Measurements from ENCODE around the gene PRKAR2B. TPM values are rescaled to one million over a fixed set of nuclear protein-coding genes. Genes with fewer than 3 reads are reported as not detected.

The PRKAR2B gene
- total and polyA plus RNA-seq, 4 experiments from 2014 or later = 0.29 to 0.47 (median 0.43) TPM

DNA sequence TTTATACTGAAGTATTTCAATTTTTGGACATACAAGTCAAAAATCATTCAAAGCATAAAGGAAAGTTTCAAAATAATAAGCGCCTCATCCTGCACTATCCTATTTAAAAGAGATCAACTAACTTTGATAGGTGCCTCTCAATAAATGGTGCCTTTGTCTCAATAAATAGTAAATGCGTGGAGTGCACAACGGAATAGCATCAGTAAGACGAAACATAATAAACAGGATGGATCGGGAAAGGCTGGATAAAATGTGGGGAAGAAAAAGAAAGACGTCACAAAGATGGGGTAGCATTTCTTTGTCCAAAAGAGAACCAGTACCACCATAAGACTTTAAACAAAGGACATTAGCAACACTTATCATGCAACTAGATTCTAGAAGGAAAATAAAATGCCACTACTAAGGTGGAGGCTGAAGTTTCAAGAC lies 571 bp upstream of the PRKAR2B start:
- Histone ChIP-seq H3K27me3 (ENCODE audit: insufficient read depth, low read length) (peaks cover 30% of the 10 kb centered on the region), H3K27ac (ENCODE audit: low read depth, low read length) (no peak overlapping the region), H3K36me3 (ENCODE audit: insufficient read depth, low read length) (no peaks in the 10 kb centered on the region), H3K4me3 (ENCODE audit: low read length in 2 of 2) (peak overlapping the region in 1 of 2 donors; percentile 46), H3K4me1 (ENCODE audit: insufficient read depth, low read length) (peaks cover 15% of the 10 kb centered on the region), H3K9me3 (ENCODE audit: control insufficient read depth in 1 of 2, low read length in 2 of 2) (no peaks in the 10 kb centered on the region)
- Mint-ChIP-seq H3K27me3 (peaks cover 19 to 23% of the 10 kb centered on the region in 2 donors), H3K4me3 (peak overlapping the region; percentile 67 to 87 (median 84)), H3K9me3 (no peaks in the 10 kb centered on the region), H3K36me3 (no peaks in the 10 kb centered on the region), H3K4me1 (peaks cover 7 to 21% (median 10%) of the 10 kb centered on the region in 4 donors), H3K27ac (peak overlapping the region in 5 of 7 donors; percentile 21 to 92 (median 62))
- intact Hi-C loops (cut with micrococcal nuclease) = loop anchor here (1.0 to 10.0 kb wide), 3 partner anchors 83 to 179 kb away; partner anchors contain the start of genes HBP1 and PIK3CG
- DNase-seq = no peak
- ChIA-PET CTCF (ENCODE audit: partially characterized antibody) (no interaction called here), POLR2A (ENCODE audit: partially characterized antibody) (no interaction called here)

DNA sequence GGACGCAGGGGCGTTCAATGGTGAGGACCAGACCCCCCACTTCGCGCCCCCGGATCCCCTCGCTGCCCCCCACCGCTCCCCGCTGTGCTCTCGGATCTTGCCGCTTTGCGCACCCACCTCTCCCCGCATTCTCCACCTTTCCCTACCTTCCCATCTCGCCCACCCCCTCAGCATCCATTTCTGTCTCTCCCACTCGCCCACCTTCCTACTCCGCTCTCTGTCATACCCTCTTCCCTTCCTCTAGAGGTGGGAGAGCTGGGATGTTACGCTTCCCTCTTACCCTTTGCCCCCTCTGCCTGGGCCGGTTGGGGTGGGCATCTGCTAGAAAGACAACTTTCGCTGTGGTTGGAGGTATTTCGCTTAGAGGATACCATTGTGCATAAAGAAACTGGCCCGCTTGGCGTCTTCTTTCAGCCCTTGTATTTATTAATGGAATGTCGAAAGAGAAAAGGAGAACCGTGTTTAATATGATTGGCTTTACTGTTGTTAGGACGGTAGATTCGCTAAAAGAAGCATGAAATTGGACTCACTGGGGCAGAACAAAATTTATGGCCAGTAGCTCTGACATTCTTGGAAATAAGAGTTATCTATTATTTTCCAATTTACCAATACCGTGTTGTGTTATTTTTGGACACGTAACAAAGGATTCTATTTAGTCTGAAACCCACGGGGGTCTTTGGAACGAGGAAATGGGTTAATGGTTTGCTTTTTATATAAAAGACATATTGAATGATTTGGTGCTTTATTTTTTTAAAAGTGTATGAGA lies 873 bp downstream of the PRKAR2B start:
- H3K36me3 ChIP-seq (ENCODE audit: insufficient read depth, low read length) = no peaks in the 10 kb centered on the region
- peak in 1 of 5 donors; percentile 1 for DNase-seq
- H3K4me1 ChIP-seq (ENCODE audit: insufficient read depth, low read length) = peaks cover 15% of the 10 kb centered on the region
- Mint-ChIP-seq H3K9me3 (no peaks in the 10 kb centered on the region), H3K4me1 (peaks cover 7 to 21% (median 9%) of the 10 kb centered on the region in 4 donors), H3K36me3 (no peaks in the 10 kb centered on the region), H3K27me3 (peaks cover 20 to 26% of the 10 kb centered on the region in 2 donors), H3K27ac (peak overlapping the region in 6 of 7 donors; percentile 6 to 79 (median 30)), H3K4me3 (peak overlapping the region; percentile 85 to 95 (median 89))
- peaks cover 30% of the 10 kb centered on the region for H3K27me3 ChIP-seq (ENCODE audit: insufficient read depth, low read length)
- H3K9me3 ChIP-seq (ENCODE audit: control insufficient read depth in 1 of 2, low read length in 2 of 2) = no peaks in the 10 kb centered on the region
- H3K4me3 ChIP-seq (ENCODE audit: low read length in 2 of 2) = peak overlapping the region; percentile 42 to 61
- ChIA-PET POLR2A (ENCODE audit: partially characterized antibody) (interaction anchor here (1.5 kb wide), 1 partner anchor 697 kb away, joined by 3 read pairs; no protein-coding TSS in a partner anchor), CTCF (ENCODE audit: partially characterized antibody) (no interaction called here)
- no peak overlapping the region for H3K27ac ChIP-seq (ENCODE audit: low read depth, low read length)
- intact Hi-C loops (cut with micrococcal nuclease) = loop anchor here (2.0 to 10.0 kb wide), 3 partner anchors 81 to 383 kb away; partner anchors contain the start of genes CCDC71L and HBP1

DNA sequence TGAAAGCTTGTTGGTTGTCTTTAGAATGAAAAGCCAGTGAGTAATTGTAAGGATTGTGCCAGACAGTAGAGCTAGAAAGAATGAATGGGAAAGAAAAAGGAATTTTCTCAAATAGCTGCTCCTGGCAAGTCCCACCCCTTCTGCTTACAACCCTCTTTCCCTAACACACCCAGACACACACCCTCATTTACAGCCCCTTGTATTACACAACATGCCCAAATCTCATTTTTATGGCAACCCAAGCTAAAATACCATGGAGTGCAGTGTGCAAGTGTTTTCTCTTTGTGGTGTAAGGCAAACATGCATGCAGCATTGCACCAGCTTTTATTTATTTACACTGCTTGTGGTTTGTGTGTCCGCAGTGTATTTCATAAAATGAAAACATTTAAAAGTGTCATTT lies 1.5 kb downstream of the PRKAR2B start:
- peaks cover 15% of the 10 kb centered on the region for H3K4me1 ChIP-seq (ENCODE audit: insufficient read depth, low read length)
- Mint-ChIP-seq H3K27ac (peak overlapping the region in 2 of 7 donors; percentile 6 to 28), H3K4me3 (peak overlapping the region in 7 of 8 donors; percentile 26 to 95 (median 87)), H3K27me3 (peaks cover 22 to 26% of the 10 kb centered on the region in 2 donors), H3K9me3 (no peaks in the 10 kb centered on the region), H3K4me1 (peaks cover 7 to 18% (median 9%) of the 10 kb centered on the region in 4 donors), H3K36me3 (no peaks in the 10 kb centered on the region)
- no peak overlapping the region for H3K27ac ChIP-seq (ENCODE audit: low read depth, low read length)
- no peaks in the 10 kb centered on the region for H3K9me3 ChIP-seq (ENCODE audit: control insufficient read depth in 1 of 2, low read length in 2 of 2)
- H3K27me3 ChIP-seq (ENCODE audit: insufficient read depth, low read length) = peaks cover 30% of the 10 kb centered on the region
- no peaks in the 10 kb centered on the region for H3K36me3 ChIP-seq (ENCODE audit: insufficient read depth, low read length)
- no peak overlapping the region for H3K4me3 ChIP-seq (ENCODE audit: low read length in 2 of 2)
- DNase-seq = no peak
- intact Hi-C loops (cut with micrococcal nuclease) = loop anchor here (2.0 to 10.0 kb wide), 3 partner anchors 81 to 384 kb away; partner anchors contain the start of genes CCDC71L and HBP1
- ChIA-PET POLR2A (ENCODE audit: partially characterized antibody) (interaction anchor here (1.5 kb wide), 1 partner anchor 697 kb away, joined by 3 read pairs; no protein-coding TSS in a partner anchor), CTCF (ENCODE audit: partially characterized antibody) (no interaction called here)

DNA sequence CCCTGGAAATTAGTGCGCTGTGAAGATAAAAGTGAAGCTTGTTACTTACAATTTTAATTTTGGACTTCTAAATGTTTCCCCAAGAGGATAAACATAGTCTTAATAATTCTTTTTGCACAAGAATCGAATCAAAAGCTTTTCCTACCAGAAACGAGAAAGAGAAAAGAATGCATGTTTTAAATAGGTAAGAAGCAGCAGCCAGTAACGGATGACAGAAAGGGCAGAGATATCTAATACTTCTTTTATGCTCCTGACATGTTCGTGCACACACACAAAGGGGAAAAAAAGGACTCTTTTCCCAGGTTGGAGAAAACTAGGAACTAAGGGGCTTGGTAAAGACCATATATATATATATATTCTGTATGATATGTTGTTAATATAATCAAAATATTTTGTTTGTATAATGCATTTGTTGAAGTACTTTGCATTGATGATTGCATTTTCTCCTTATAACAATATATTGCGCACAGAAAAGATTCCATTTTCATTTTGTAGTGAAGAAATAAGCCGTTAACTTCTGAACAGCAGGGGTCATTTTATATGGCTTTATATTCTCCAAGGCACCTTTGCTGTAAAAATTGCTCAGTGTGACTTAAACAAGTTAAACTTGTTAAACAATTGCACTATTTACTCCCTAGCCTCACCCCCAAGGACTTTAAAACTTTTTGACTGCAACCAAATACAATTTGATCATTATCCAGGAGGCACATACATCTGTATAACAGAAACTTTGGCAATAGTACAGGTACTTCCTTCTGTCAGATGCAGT lies 2.2 kb downstream of the PRKAR2B start:
- no peak for DNase-seq
- H3K9me3 Mint-ChIP-seq = no peaks in the 10 kb centered on the region
- H3K4me3 Mint-ChIP-seq = peak overlapping the region in 1 of 8 donors; percentile 45
- no peaks in the 10 kb centered on the region for H3K9me3 ChIP-seq (ENCODE audit: control insufficient read depth in 1 of 2, low read length in 2 of 2)
- no peak overlapping the region for H3K27ac ChIP-seq (ENCODE audit: low read depth, low read length)
- ChIA-PET CTCF (ENCODE audit: partially characterized antibody) (no interaction called here), POLR2A (ENCODE audit: partially characterized antibody) (interaction anchor here (1.5 kb wide), 1 partner anchor 696 kb away, joined by 3 read pairs; no protein-coding TSS in a partner anchor)
- peaks cover 15% of the 10 kb centered on the region for H3K4me1 ChIP-seq (ENCODE audit: insufficient read depth, low read length)
- H3K27me3 ChIP-seq (ENCODE audit: insufficient read depth, low read length) = peaks cover 30% of the 10 kb centered on the region
- peaks cover 7 to 13% (median 10%) of the 10 kb centered on the region in 4 donors for H3K4me1 Mint-ChIP-seq
- peaks cover 22 to 26% of the 10 kb centered on the region in 2 donors for H3K27me3 Mint-ChIP-seq
- H3K36me3 Mint-ChIP-seq = no peaks in the 10 kb centered on the region
- peak overlapping the region in 1 of 7 donors; percentile 28 for H3K27ac Mint-ChIP-seq
- H3K4me3 ChIP-seq (ENCODE audit: low read length in 2 of 2) = no peak overlapping the region
- H3K36me3 ChIP-seq (ENCODE audit: insufficient read depth, low read length) = no peaks in the 10 kb centered on the region
- intact Hi-C loops (cut with micrococcal nuclease) = loop anchor here (5.0 to 10.0 kb wide), 2 partner anchors 118 to 384 kb away; partner anchors contain the start of genes CCDC71L and HBP1

DNA sequence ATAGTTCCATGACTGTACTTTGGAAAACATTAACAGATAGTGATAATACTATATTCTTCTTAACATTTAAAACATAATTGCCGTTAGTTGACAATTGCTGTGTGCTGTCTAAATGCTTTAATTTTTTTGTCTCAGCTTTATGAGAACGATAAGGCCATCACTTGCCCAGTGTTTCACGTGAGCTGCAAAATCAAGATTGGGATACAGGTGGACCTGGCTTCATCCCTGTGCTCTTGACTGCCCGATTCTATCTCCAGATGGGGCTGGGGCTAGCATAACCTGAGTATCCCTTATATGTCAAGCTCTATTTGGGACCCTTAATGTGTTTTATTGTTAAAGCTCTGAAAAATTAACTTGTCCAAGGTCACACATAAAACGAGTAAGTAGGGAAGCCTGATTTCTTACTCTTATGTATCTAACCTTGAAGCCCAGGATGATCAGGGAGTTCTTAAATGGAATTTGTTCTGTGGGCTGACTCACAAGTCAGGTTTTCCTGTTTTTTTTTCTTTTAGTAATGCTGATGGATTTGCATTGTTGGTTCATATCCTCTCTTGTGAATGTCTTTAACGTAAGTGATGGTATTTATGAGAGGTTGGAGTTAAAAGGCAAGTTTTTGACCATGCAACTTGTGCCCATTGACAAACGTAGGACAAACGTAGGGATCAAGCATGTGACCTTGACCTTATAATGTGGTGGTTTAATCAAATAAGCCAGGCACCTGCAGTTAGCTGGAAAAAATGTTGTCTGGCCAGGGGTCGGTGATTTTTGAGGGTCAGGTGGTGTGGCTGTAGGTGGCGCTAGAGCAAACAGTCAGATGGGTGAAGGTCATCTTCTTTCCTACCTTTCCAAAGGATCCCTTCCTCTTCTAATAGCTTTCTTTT lies 3.6 kb downstream of the PRKAR2B start:
- POLR2A ChIA-PET (ENCODE audit: partially characterized antibody) = no interaction called here
- DNase-seq = no peak
- no peaks in the 10 kb centered on the region for H3K9me3 ChIP-seq (ENCODE audit: control insufficient read depth in 1 of 2, low read length in 2 of 2)
- Mint-ChIP-seq H3K27ac (no peak overlapping the region), H3K27me3 (peaks cover 22 to 26% of the 10 kb centered on the region in 2 donors), H3K4me1 (peaks cover 7 to 12% (median 10%) of the 10 kb centered on the region in 4 donors), H3K4me3 (no peak overlapping the region), H3K9me3 (no peaks in the 10 kb centered on the region), H3K36me3 (no peaks in the 10 kb centered on the region)
- peaks cover 30% of the 10 kb centered on the region for H3K27me3 ChIP-seq (ENCODE audit: insufficient read depth, low read length)
- CTCF ChIA-PET (ENCODE audit: partially characterized antibody) = no interaction called here
- H3K4me3 ChIP-seq (ENCODE audit: low read length in 2 of 2) = no peak overlapping the region
- H3K4me1 ChIP-seq (ENCODE audit: insufficient read depth, low read length) = peaks cover 15% of the 10 kb centered on the region
- no peak overlapping the region for H3K27ac ChIP-seq (ENCODE audit: low read depth, low read length)
- intact Hi-C loops (cut with micrococcal nuclease) = loop anchor here (5.0 to 10.0 kb wide), 2 partner anchors 117 to 386 kb away; partner anchors contain the start of genes CCDC71L and HBP1
- H3K36me3 ChIP-seq (ENCODE audit: insufficient read depth, low read length) = no peaks in the 10 kb centered on the region

DNA sequence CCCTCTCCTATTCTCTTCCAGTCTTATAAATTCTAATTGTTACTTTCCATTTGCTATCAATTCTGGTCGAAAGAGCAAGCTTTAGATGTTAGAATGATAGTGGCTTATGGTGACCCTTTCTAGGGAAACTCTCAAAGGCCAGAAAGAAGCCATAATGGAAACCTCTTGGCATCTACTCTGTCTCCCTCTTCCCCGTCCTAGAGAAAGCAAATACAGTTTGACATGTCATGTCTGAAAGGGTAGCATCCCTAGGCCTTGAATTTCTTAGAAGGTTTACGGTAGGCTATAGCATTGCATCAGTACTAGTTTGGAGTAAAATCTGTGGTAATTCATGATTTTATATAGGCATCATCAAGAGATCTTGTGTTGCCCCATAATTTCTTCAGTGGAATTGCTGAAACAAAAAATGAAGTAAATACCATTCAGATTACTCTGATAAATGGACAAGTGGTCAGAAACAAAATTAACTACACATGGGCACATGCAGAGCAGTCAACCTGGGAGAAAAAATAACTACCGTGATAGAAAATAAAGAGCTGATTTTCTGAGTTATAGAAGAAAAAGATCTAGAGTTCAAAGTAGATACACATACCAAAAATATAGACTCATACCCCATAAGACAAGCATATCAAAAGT lies 4.4 kb downstream of the PRKAR2B start:
- Histone ChIP-seq H3K27me3 (ENCODE audit: insufficient read depth, low read length) (peaks cover 30% of the 10 kb centered on the region), H3K4me3 (ENCODE audit: low read length in 2 of 2) (no peak overlapping the region), H3K36me3 (ENCODE audit: insufficient read depth, low read length) (no peaks in the 10 kb centered on the region), H3K27ac (ENCODE audit: low read depth, low read length) (no peak overlapping the region), H3K9me3 (ENCODE audit: control insufficient read depth in 1 of 2, low read length in 2 of 2) (no peaks in the 10 kb centered on the region), H3K4me1 (ENCODE audit: insufficient read depth, low read length) (peaks cover 13% of the 10 kb centered on the region)
- H3K27ac Mint-ChIP-seq = no peak overlapping the region
- H3K27me3 Mint-ChIP-seq = peaks cover 22 to 26% of the 10 kb centered on the region in 2 donors
- DNase-seq = no peak
- CTCF ChIA-PET (ENCODE audit: partially characterized antibody) = no interaction called here
- H3K4me3 Mint-ChIP-seq = no peak overlapping the region
- no peaks in the 10 kb centered on the region for H3K36me3 Mint-ChIP-seq
- peaks cover 0 to 2% (median 0%) of the 10 kb centered on the region in 8 donors for H3K9me3 Mint-ChIP-seq
- POLR2A ChIA-PET (ENCODE audit: partially characterized antibody) = no interaction called here
- peaks cover 6 to 9% (median 8%) of the 10 kb centered on the region in 4 donors for H3K4me1 Mint-ChIP-seq
- intact Hi-C loops (cut with micrococcal nuclease) = loop anchor here (5.0 to 10.0 kb wide), 2 partner anchors 116 to 387 kb away; partner anchors contain the start of genes CCDC71L and HBP1

Data from CD4-positive, alpha-beta memory T cell (primary cell).